GM12892 (cell line): ENCODE results near the gene TRAF3.

Experiments
- POLR2A ChIP-seq: IDR thresholded peaks from 2 replicates; pipeline ENCODE4 v1.6.1; 2011; ENCODE audit warnings: low read depth, low read length, control low read depth
- POLR2AphosphoS5 ChIP-seq: IDR thresholded peaks from 2 replicates; pipeline ENCODE4 v1.6.1; 2011; ENCODE audit warnings: low read depth, low read length, control low read depth
- TAF1 ChIP-seq: IDR thresholded peaks from 2 replicates; pipeline ENCODE4 v1.6.1; 2011; ENCODE audit warnings: low read depth, mild to moderate bottlenecking, control low read depth, low read length, borderline replicate concordance

DNA sequence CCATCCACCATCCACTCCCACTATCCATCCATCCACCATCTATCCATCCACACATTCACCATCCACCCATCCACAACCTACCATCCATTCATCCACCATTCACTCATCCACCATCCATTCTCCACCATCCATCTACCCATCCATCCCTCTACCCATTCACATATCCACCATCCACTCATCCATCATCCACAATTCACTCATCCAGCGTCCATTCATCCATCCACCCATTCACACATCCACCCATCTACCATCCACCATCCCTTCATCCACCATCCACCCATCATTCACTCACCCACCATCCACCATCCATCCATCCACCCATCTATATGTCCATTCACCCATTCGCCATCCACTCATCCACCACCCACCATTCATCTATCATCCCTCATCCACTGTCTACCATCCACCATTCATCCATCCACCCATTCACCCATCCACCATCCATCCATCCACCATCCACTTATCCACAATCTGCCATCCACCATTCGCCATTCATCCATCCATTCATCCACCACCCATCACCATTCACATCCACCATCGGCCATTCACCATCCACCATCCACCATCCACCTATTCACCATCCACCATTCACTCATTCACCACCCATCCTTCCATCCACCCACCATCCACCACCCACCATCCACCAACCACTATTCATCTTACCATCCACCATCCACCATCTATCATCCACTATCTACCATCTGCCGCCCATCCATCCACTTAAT, 143.2 kb downstream of the TRAF3 start:
- peak; percentile 15; the same call in 1 of the 2 replicates for TF ChIP-seq POLR2AphosphoS5
- TF ChIP-seq POLR2A, result no peak
- no peak for TF ChIP-seq TAF1
